Measurements from ENCODE around the gene SORD.

DNA sequence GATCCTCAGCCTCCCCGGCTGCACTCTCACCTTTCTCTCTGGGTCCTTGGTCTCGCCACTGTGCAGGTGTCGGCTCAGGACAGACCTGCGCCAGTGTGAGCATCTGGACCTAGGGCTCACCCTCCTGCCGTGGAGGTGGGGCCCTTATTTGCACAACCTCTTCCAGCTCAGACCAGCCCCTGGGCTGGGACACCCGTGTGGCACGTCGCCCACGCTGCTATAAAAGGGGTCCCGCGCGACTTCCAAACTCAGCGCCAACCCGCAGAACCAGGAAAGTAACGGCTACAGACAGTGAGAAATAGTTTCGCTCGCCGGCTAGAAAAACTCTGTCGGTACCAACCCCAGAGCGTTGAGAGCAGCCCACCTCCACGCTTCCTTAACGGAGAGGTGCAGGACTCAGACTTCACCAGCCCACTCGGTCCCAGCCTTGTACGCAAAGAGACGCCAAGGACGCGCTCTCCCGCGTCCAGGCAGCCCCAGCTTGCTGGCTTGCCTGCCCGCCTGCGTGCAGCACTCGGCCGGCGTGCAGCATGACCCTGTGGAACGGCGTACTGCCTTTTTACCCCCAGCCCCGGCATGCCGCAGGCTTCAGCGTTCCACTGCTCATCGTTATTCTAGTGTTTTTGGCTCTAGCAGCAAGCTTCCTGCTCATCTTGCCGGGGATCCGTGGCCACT lies 91.2 kb downstream of the SORD start, which contains the start of the genes DUOX2 and DUOXA2:
- TF ChIP-seq, protein P1, sequence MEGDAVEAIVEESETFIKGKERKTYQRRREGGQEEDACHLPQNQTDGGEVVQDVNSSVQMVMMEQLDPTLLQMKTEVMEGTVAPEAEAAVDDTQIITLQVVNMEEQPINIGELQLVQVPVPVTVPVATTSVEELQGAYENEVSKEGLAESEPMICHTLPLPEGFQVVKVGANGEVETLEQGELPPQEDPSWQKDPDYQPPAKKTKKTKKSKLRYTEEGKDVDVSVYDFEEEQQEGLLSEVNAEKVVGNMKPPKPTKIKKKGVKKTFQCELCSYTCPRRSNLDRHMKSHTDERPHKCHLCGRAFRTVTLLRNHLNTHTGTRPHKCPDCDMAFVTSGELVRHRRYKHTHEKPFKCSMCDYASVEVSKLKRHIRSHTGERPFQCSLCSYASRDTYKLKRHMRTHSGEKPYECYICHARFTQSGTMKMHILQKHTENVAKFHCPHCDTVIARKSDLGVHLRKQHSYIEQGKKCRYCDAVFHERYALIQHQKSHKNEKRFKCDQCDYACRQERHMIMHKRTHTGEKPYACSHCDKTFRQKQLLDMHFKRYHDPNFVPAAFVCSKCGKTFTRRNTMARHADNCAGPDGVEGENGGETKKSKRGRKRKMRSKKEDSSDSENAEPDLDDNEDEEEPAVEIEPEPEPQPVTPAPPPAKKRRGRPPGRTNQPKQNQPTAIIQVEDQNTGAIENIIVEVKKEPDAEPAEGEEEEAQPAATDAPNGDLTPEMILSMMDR (IDR thresholded peaks at IDR 0.05) = no peak
- TF ChIP-seq EP300 (IDR thresholded peaks at IDR 0.05) (no peak), POLR2A (IDR thresholded peaks at IDR 0.05; ENCODE audit: low read depth) (no peak)

Data from esophagus muscularis mucosa (tissue), 4 donors.